Stimulated activated CD4-positive, alpha-beta T cell treated with anti-CD3 and anti-CD28 coated beads, Interleukin-12 subunit alpha, Interleukin-12 subunit beta, amount 100 ng/mL, for 4 hours (primary cell): ENCODE data around the gene CEND1.

ENCODE experiments used
- DNase-seq: peaks from one replicate; pipeline ENCODE4 v3.0.0-alpha.2; 2020

CEND1 gene

GRCh38 chr11:777288-778255 lies 12.3 kb downstream of the CEND1 start, which contains the start of gene GATD1:
Gene GATD1 (minus strand): TSS chr11:777487. CDS start chr11:777462, 25 bp downstream.
- peak; percentile 95 for DNase-seq

- DNase-seq: no peak
Measured at GRCh38 chr11:776561-777287, 13.2 kb downstream of the CEND1 start.

- DNase-seq: no peak
Measured at GRCh38 chr11:776263-776560, 13.7 kb downstream of the CEND1 start.

GRCh38 chr11:774873-775592 lies 14.9 kb downstream of the CEND1 start:
- DNase-seq: no peak

- no peak for DNase-seq
Measured at GRCh38 chr11:773830-774229, 16.1 kb downstream of the CEND1 start.

- no peak for DNase-seq
Measured at GRCh38 chr11:773425-773824, 16.5 kb downstream of the CEND1 start.

- DNase-seq: no peak
Measured at GRCh38 chr11:772429-773390, 17.2 kb downstream of the CEND1 start.

GRCh38 chr11:771617-772204 lies 18.2 kb downstream of the CEND1 start:
- no peak for DNase-seq

GRCh38 chr11:770642-771616 lies 19.0 kb downstream of the CEND1 start:
- DNase-seq: no peak

- no peak for DNase-seq
Measured at GRCh38 chr11:769887-770641, 19.8 kb downstream of the CEND1 start.

GRCh38 chr11:767238-767637 lies 22.7 kb downstream of the CEND1 start:
- no peak for DNase-seq

GRCh38 chr11:766936-767210 lies 23.0 kb downstream of the CEND1 start:
- no peak for DNase-seq

- DNase-seq: no peak
Measured at GRCh38 chr11:766106-766935, 23.6 kb downstream of the CEND1 start.

GRCh38 chr11:765802-766091 lies 24.1 kb downstream of the CEND1 start:
- DNase-seq: no peak

GRCh38 chr11:765025-765801 lies 24.7 kb downstream of the CEND1 start:
- peak; percentile 56 for DNase-seq

GRCh38 chr11:764322-765024 lies 25.4 kb downstream of the CEND1 start:
- no peak for DNase-seq

- DNase-seq: no peak
Measured at GRCh38 chr11:763549-764321, 26.2 kb downstream of the CEND1 start.
